Spleen (tissue), 11 donors: ENCODE measurements around the gene CHD9NB. TPM values are rescaled to one million over a fixed set of nuclear protein-coding genes. Genes with fewer than 3 reads are reported as not detected.

ENCODE experiments used
- DNase-seq: peaks from one replicate; pipeline ENCODE4 v3.0.0-alpha.2; 2020
- H3K27ac ChIP-seq, 8 donors: fragments of 200-600 bp; sonication (generic) in 7 of 8; 1 replicate in 4 of 8; 2 replicates in 4 of 8; pipeline versions ENCODE4 v1.5.0 to v1.8.0; 2016 to 2021; ENCODE audit warnings: inconsistent platforms in 4 of 8, mild to moderate bottlenecking in 4 of 8, moderate library complexity in 1 of 8
- H3K27me3 ChIP-seq, 7 donors: fragments of 200-600 bp; sonication (generic) in 6 of 7; replicated peaks in 1 of 7; 1 replicate in 4 of 7; 2 replicates in 3 of 7; pipeline versions ENCODE4 v1.5.0 to v1.8.0; 2016 to 2021; ENCODE audit warnings: inconsistent platforms in 3 of 7, mild to moderate bottlenecking in 1 of 7
- H3K36me3 ChIP-seq, 6 donors: fragments of 200-600 bp; sonication (generic) in 5 of 6; 1 replicate in 4 of 6; 2 replicates in 2 of 6; pipeline versions ENCODE4 v1.5.0 to v1.8.0; 2016 to 2021; ENCODE audit warnings: inconsistent platforms in 2 of 6
- H3K4me1 ChIP-seq, 6 donors: fragments of 200-600 bp; sonication (generic) in 5 of 6; 1 replicate in 3 of 6; 2 replicates in 3 of 6; pipeline versions ENCODE4 v1.5.0 to v1.8.0; 2016 to 2021; ENCODE audit warnings: inconsistent platforms in 3 of 6
- H3K4me3 ChIP-seq, 8 donors: fragments of 200-600 bp; sonication (generic) in 7 of 8; 1 replicate in 4 of 8; 2 replicates in 4 of 8; pipeline versions ENCODE4 v1.5.0 to v1.8.0; 2016 to 2021; ENCODE audit warnings: inconsistent platforms in 4 of 8, mild to moderate bottlenecking in 4 of 8, moderate library complexity in 2 of 8
- H3K9me3 ChIP-seq, 8 donors: fragments of 200-600 bp; sonication (generic) in 7 of 8; 1 replicate in 4 of 8; 2 replicates in 4 of 8; pipeline versions ENCODE4 v1.5.0 to v1.8.0; 2016 to 2021; ENCODE audit warnings: inconsistent platforms in 4 of 8
- POLR2A ChIP-seq, 3 donors: fragments of 450-650 bp; IDR thresholded peaks; one replicate each; pipeline ENCODE4 v1.5.1; 2017; ENCODE audit warnings: antibody characterized with exemption in 3 of 3, mild to moderate bottlenecking in 1 of 3
- POLR2AphosphoS5 ChIP-seq, 3 donors: sonication (generic); formaldehyde crosslinking; IDR thresholded peaks; one replicate each; pipeline ENCODE4 v1.5.1; 2017; ENCODE audit warnings: antibody characterized with exemption in 3 of 3
- WGBS, 5 donors: extraction: QIAGEN DNeasy Blood & Tissue Kit in 3 of 5; methylation state at CpG; one replicate each; pipeline versions ENCODE4 v1.1.5 to v1.1.7; 2013 to 2018; 5-methylcytosine and 5-hydroxymethylcytosine counted together
- intact Hi-C: fragments of 100-400 bp; cut with DNase I; formaldehyde crosslinking; loops from one replicate; pipeline ENCODE4 v1.15.0; 2023; ENCODE audit warnings: low total_unique reads
- polyA plus RNA-seq, 3 donors: library from polyadenylated mRNA; stranded (reverse); fragments of 200-250 nt; gene quantifications; one replicate each; pipeline ENCODE4 v1.2.1, GENCODE V29; 2013
- total RNA-seq, 7 donors: library from RNA; depleted of rRNA in 3 of 7; stranded (reverse); fragments of >200 nt in 3 of 7; fragmentation: NEBNext Ultra II Directional in 4 of 7; extraction: Animal tissue kit (Norgen Biotek cat#: 25700) in 4 of 7; gene quantifications; one replicate each; pipeline versions ENCODE4 v1.1.0 to v1.2.1, GENCODE V29; 2016 to 2021
- TF ChIP-seq, protein P1 (sequence below), 11 experiments: fragments of 200-600 bp in 7 of 11; fragments of 450-650 bp in 4 of 11; sonication (generic) in 4 of 11; IDR thresholded peaks in 8 of 11; conservative IDR thresholded peaks in 3 of 11; 1 replicate in 7 of 11; 2 replicates in 4 of 11; pipeline versions ENCODE4 v1.4.0 to v1.8.0; 2016 to 2021; ENCODE audit warnings: antibody characterized with exemption in 11 of 11, inconsistent platforms in 4 of 11, mild to moderate bottlenecking in 1 of 11
- donor health status: healthy with polysubstance abuse.
- donor health status: DM: no; HTN: no; CAD: no; lungs with moderate emphysema.
- donor health status: DM: no; HTN: no; CAD: no.
- donor health status: Bipolar disorder and iron deficiency.
- donor health status: healthy.
- donor health status: DM: no; HTN: no; CAD: no.
- donor health status: DM: yes; HTN: yes; CAD: no.

Gene CHD9NB
- total and polyA plus RNA-seq, 10 donors = 0.10 to 0.27 TPM; not detected in 8

DNA sequence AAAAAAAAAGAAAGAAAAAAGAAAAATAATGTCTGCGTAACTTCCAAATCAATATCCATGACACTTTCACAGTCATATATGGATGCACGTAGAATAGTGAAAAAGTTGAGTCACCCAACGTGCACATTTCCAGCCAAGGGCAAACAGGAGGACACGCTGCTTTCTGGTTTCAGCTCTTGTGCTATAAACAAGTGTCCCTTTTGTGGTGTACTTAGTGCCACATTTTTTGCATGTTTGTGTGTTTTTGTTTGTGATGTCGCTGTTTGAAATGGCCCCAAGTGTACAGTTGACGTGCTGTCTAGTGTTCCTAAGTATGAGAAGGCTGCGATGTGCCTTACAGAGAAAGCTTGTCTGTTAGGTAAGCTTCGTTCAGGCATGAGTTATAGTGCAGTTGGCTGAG, 5.0 kb upstream of the CHD9NB start:
- peaks cover 35 to 88% (median 73%) of the 10 kb centered on the region in 6 donors for H3K4me1 ChIP-seq
- TF ChIP-seq, protein P1, sequence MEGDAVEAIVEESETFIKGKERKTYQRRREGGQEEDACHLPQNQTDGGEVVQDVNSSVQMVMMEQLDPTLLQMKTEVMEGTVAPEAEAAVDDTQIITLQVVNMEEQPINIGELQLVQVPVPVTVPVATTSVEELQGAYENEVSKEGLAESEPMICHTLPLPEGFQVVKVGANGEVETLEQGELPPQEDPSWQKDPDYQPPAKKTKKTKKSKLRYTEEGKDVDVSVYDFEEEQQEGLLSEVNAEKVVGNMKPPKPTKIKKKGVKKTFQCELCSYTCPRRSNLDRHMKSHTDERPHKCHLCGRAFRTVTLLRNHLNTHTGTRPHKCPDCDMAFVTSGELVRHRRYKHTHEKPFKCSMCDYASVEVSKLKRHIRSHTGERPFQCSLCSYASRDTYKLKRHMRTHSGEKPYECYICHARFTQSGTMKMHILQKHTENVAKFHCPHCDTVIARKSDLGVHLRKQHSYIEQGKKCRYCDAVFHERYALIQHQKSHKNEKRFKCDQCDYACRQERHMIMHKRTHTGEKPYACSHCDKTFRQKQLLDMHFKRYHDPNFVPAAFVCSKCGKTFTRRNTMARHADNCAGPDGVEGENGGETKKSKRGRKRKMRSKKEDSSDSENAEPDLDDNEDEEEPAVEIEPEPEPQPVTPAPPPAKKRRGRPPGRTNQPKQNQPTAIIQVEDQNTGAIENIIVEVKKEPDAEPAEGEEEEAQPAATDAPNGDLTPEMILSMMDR (IDR thresholded peaks at IDR 0.05 in 8 of 11, conservative IDR thresholded peaks at IDR 0.05 in 3 of 11) = no peak
- TF ChIP-seq POLR2AphosphoS5 (IDR thresholded peaks at IDR 0.05) = no peak
- TF ChIP-seq POLR2A (IDR thresholded peaks at IDR 0.05) = no peak
- H3K27me3 ChIP-seq = no peaks in the 10 kb centered on the region
- no peaks in the 10 kb centered on the region for H3K9me3 ChIP-seq
- intact Hi-C loops = loop anchor here (10.0 kb wide), 4 partner anchors 77 to 227 kb away; no protein-coding TSS in a partner anchor
- WGBS, 5 donors = 79 to 94% (median 85%) methylated on average over 8 of the region's 8 CpGs
- DNase-seq = no peak
- no peak overlapping the region for H3K4me3 ChIP-seq
- peak overlapping the region in 2 of 8 donors; percentile 54 to 90 for H3K27ac ChIP-seq
- no peaks in the 10 kb centered on the region for H3K36me3 ChIP-seq

DNA sequence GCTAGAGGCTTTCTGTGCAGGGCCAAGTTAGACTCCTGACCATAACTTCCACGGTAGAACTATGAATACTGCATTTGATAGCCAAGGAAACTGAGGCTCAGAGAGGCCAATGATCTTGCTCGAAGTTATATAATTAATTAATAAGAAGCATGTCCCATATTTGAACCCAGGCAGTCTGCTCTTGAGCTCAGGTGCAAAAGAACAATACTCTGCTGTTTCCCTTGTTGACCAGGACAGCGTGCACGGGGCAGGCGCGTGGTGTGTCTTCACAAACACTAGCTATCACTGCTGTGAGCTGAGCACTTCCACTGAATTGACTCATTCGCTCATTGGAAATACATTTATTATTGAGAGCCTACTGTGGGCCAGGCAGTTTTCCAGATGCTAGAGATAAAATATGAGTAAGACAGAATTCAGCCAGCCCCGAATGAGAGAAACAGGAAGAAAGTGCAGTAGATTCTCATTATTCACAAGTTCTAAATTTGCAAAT, 3.7 kb upstream of the CHD9NB start:
- Histone ChIP-seq H3K27me3 (no peaks in the 10 kb centered on the region), H3K9me3 (no peaks in the 10 kb centered on the region), H3K36me3 (no peaks in the 10 kb centered on the region), H3K4me1 (peaks cover 28 to 76% (median 61%) of the 10 kb centered on the region in 6 donors), H3K27ac (peak overlapping the region in 6 of 8 donors; percentile 24 to 90 (median 88)), H3K4me3 (peak overlapping the region in 3 of 8 donors; percentile 62 to 79 (median 65))
- DNase-seq = no peak
- intact Hi-C loops = loop anchor here (10.0 kb wide), 4 partner anchors 78 to 228 kb away; no protein-coding TSS in a partner anchor
- TF ChIP-seq, protein P1 (IDR thresholded peaks at IDR 0.05 in 8 of 11, conservative IDR thresholded peaks at IDR 0.05 in 3 of 11) = no peak
- TF ChIP-seq POLR2AphosphoS5 (IDR thresholded peaks at IDR 0.05) (no peak), POLR2A (IDR thresholded peaks at IDR 0.05) (no peak)
- WGBS, 5 donors = 79 to 87% (median 83%) methylated on average over 8 of the region's 8 CpGs

DNA sequence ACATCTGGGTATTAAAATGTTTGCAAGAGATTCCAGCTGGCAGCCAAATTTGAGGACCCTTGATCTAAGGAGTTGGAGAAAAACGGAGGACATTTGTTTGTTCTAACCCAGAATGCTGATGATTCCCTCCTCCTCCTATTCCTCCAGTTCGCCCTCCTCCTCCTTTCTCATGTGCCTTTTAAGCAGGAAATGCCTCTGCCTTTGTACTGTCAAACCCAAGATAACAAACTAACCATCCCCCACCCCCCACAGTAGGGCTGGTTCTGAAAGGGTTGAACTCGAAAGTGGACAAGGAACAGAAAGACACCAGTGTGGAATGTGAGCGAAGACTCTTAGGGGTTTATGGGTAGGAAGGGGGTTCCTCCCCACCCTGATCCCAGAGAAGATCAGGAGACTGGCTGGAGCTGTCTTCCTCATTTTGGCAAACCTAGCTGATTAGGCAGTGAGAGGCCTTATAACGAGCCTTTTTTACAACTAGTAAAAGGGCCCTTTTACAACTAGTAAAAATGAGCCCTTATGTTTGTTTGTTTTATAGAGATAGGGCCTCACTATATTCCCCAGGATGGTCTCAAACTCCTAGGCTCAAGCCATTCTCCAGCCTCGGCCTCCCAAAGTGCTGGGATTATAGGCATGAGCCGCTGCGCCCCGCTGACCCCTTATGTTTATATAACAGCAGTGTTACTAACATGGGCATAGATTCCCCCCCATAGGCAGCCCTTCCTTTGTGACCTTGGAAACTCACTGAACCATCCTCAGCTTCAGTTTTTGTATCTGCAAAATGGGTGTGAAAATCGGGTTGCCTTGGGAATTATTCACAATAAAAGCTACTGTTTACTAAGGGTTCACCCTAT, 3.1 kb upstream of the CHD9NB start:
- 42 to 47% (median 43%) methylated on average over 10 of the region's 10 CpGs for WGBS, 5 donors
- Histone ChIP-seq H3K27me3 (no peaks in the 10 kb centered on the region), H3K27ac (peak overlapping the region; percentile 76 to 90 (median 88)), H3K4me1 (peaks cover 22 to 69% (median 54%) of the 10 kb centered on the region in 6 donors), H3K4me3 (peak overlapping the region; percentile 55 to 79 (median 64)), H3K36me3 (no peaks in the 10 kb centered on the region), H3K9me3 (no peaks in the 10 kb centered on the region)
- TF ChIP-seq POLR2AphosphoS5 (IDR thresholded peaks at IDR 0.05) = no peak
- TF ChIP-seq, protein P1 (IDR thresholded peaks at IDR 0.05 in 8 of 11, conservative IDR thresholded peaks at IDR 0.05 in 3 of 11) = no peak
- TF ChIP-seq POLR2A (IDR thresholded peaks at IDR 0.05) = no peak
- no peak for DNase-seq
- intact Hi-C loops = loop anchor here (10.0 kb wide), 4 partner anchors 79 to 229 kb away; no protein-coding TSS in a partner anchor
